Measurements from ENCODE around the gene COQ8B.

DNA sequence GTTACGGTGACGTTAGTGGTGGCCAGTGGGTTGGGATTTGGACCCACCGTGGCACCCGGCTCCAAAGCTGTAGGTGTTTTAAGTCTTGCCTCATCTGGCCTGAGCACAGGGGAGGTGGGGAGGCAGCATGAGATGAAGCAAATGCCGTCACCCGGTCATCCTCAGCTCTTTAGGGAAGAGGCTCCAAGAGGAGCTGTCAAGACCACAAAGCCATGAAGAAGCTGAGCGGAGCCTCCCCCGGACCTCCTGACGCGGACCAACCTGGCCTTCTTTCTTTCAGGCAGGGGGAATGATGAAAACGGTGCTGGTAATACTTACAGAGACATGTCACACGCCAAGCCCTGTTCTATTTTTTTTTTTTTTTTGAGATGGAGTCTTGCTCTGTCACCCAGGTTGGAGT, 26.2 kb upstream of the COQ8B start:
- TF ChIP-seq, protein P1, sequence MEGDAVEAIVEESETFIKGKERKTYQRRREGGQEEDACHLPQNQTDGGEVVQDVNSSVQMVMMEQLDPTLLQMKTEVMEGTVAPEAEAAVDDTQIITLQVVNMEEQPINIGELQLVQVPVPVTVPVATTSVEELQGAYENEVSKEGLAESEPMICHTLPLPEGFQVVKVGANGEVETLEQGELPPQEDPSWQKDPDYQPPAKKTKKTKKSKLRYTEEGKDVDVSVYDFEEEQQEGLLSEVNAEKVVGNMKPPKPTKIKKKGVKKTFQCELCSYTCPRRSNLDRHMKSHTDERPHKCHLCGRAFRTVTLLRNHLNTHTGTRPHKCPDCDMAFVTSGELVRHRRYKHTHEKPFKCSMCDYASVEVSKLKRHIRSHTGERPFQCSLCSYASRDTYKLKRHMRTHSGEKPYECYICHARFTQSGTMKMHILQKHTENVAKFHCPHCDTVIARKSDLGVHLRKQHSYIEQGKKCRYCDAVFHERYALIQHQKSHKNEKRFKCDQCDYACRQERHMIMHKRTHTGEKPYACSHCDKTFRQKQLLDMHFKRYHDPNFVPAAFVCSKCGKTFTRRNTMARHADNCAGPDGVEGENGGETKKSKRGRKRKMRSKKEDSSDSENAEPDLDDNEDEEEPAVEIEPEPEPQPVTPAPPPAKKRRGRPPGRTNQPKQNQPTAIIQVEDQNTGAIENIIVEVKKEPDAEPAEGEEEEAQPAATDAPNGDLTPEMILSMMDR (IDR thresholded peaks at IDR 0.05): peak in 1 of 7 experiments; percentile 9
- no peak for TF ChIP-seq POLR2A (IDR thresholded peaks at IDR 0.05)
